Neuronal stem cell (in vitro differentiated cells): ENCODE data around the gene USP13.

ENCODE experiments used
- DNase-seq: peaks from one replicate; pipeline ENCODE4 v3.0.0-alpha.2; 2013; ENCODE audit warnings: low spot score
- H2AFZ ChIP-seq: one replicate; pipeline ENCODE4 v1.6.1; 2013; ENCODE audit warnings: mild to moderate bottlenecking, low read length, inconsistent platforms
- H2AK5ac ChIP-seq: 2 replicates; pipeline ENCODE4 v1.6.1; 2013; ENCODE audit warnings: low read depth, mild to moderate bottlenecking, inconsistent platforms, low read length, moderate library complexity, mixed read lengths
- H2BK120ac ChIP-seq: 2 replicates; pipeline ENCODE4 v1.6.1; 2013; ENCODE audit warnings: low read depth, mild to moderate bottlenecking, inconsistent platforms, low read length, moderate library complexity, mixed read lengths
- H2BK12ac ChIP-seq: one replicate; pipeline ENCODE4 v1.6.1; 2013; ENCODE audit warnings: low read length, inconsistent platforms
- H2BK15ac ChIP-seq: 2 replicates; pipeline ENCODE4 v1.6.1; 2013; ENCODE audit warnings: mild to moderate bottlenecking, low read length, inconsistent platforms, mixed read lengths
- H2BK5ac ChIP-seq: one replicate; pipeline ENCODE4 v1.6.1; 2013; ENCODE audit warnings: inconsistent platforms, mild to moderate bottlenecking, low read length, moderate library complexity
- H3K14ac ChIP-seq: one replicate; pipeline ENCODE4 v1.6.1; 2013; ENCODE audit warnings: low read length, inconsistent platforms
- H3K18ac ChIP-seq: 2 replicates; pipeline ENCODE4 v1.6.1; 2013; ENCODE audit warnings: low read length, inconsistent platforms
- H3K23ac ChIP-seq: 2 replicates; pipeline ENCODE4 v1.6.1; 2013; ENCODE audit warnings: low read depth, mild to moderate bottlenecking, mixed read lengths, low read length, inconsistent platforms; ENCODE audit not compliant: poor library complexity
- H3K27ac ChIP-seq: replicated peaks from 3 replicates; pipeline ENCODE4 v1.5.1; 2013; ENCODE audit warnings: low read length, inconsistent platforms
- H3K27me3 ChIP-seq, 3 experiments: 2 replicates each; pipeline ENCODE4 v1.6.1; 2013; ENCODE audit warnings: low read length in 3 of 3, mild to moderate bottlenecking in 2 of 3, inconsistent platforms in 1 of 3, low read depth in 1 of 3, mixed read lengths in 1 of 3, moderate library complexity in 1 of 3; ENCODE audit not compliant: control insufficient read depth in 3 of 3, insufficient read depth in 3 of 3
- H3K36me3 ChIP-seq, 2 donors: replicated peaks in 1 of 2; 2 replicates each; pipeline ENCODE4 v1.6.1; 2013; ENCODE audit warnings: low read length in 2 of 2; ENCODE audit not compliant: control insufficient read depth in 2 of 2, insufficient read depth in 2 of 2
- H3K4ac ChIP-seq: 2 replicates; pipeline ENCODE4 v1.6.1; 2013; ENCODE audit warnings: inconsistent platforms, mild to moderate bottlenecking, low read length, moderate library complexity
- H3K4me1 ChIP-seq, 2 donors: 1 replicate in 1 of 2; 2 replicates in 1 of 2; pipeline ENCODE4 v1.6.1; 2013; ENCODE audit warnings: low read length in 2 of 2, low read depth in 1 of 2; ENCODE audit not compliant: control insufficient read depth in 2 of 2, insufficient read depth in 1 of 2
- H3K4me2 ChIP-seq: one replicate; pipeline ENCODE4 v1.6.1; 2013; ENCODE audit warnings: mild to moderate bottlenecking, low read length, inconsistent platforms; ENCODE audit not compliant: insufficient read depth, poor library complexity, severe bottlenecking
- H3K4me3 ChIP-seq, 2 donors: 2 replicates each; pipeline ENCODE4 v1.5.1; 2013; ENCODE audit warnings: low read length in 2 of 2, mild to moderate bottlenecking in 2 of 2, inconsistent platforms in 1 of 2, moderate library complexity in 1 of 2
- H3K79me1 ChIP-seq: one replicate; pipeline ENCODE4 v1.6.1; 2013; ENCODE audit warnings: low read depth, mild to moderate bottlenecking, inconsistent platforms, low read length, moderate library complexity
- H3K9ac ChIP-seq: one replicate; pipeline ENCODE4 v1.6.1; 2013; ENCODE audit warnings: mild to moderate bottlenecking, low read depth, low read length, inconsistent platforms; ENCODE audit not compliant: poor library complexity
- H3K9me3 ChIP-seq, 2 donors: replicated peaks in 1 of 2; 2 replicates each; pipeline versions ENCODE3 to v1.6.1; 2013; ENCODE audit warnings: low read length in 2 of 2, mild to moderate bottlenecking in 2 of 2, inconsistent platforms in 1 of 2, low read depth in 1 of 2, mixed read lengths in 1 of 2, moderate library complexity in 1 of 2; ENCODE audit not compliant: control insufficient read depth in 2 of 2, insufficient read depth in 1 of 2
- H4K8ac ChIP-seq: one replicate; pipeline ENCODE4 v1.6.1; 2013; ENCODE audit warnings: low read depth, mild to moderate bottlenecking, inconsistent platforms, low read length, moderate library complexity
- H4K91ac ChIP-seq: one replicate; pipeline ENCODE4 v1.6.1; 2013; ENCODE audit warnings: low read length, low read depth, mild to moderate bottlenecking, inconsistent platforms; ENCODE audit not compliant: poor library complexity
- WGBS, 2 donors: extraction: QIAGEN DNeasy Blood & Tissue Kit; methylation state at CpG; one replicate each; pipeline ENCODE4 v1.1.7; 2013; ENCODE audit warnings: missing lambda C conversion rate in 2 of 2, mixed read lengths in 1 of 2; ENCODE audit not compliant: insufficient read length in 2 of 2, insufficient replicate concordance in 1 of 2; ENCODE audit errors: extremely low coverage in 2 of 2; 5-methylcytosine and 5-hydroxymethylcytosine counted together

The USP13 gene

DNA sequence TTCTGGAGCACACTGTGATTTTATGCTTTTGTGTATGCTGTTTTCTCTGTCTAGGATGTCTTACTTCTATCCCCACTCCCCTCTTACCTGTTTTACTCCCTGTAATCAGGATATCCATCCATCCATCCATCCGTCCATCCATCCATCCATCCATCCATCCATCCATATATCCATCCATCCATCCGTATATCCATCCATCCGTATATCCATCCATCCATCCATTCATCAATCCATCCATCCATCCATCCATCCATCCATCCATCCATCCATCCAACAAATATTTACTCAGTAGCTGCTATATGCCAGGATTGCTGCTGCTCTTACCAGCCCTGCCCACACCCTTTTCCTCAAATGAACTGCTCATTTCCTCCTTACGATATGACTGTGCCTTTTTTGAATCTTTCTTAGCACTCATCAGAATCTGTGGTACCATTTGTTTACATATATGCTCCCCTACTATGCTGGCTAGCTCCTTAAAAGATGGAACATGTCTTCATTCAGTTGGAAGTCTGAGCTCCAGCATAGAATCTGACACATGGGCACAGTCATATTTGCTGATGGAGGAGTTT, 35.2 kb downstream of the USP13 start:
- Histone ChIP-seq H2BK5ac (no peak overlapping the region), H3K4ac (no peak overlapping the region), H2AK5ac (no peak overlapping the region), H3K9ac (no peak overlapping the region), H3K4me1 (no peaks in the 10 kb centered on the region), H3K14ac (no peak overlapping the region), H2BK15ac (no peak overlapping the region), H3K79me1 (no peaks in the 10 kb centered on the region), H2BK120ac (no peak overlapping the region), H3K4me2 (no peak overlapping the region), H3K4me3 (no peak overlapping the region), H4K8ac (no peak overlapping the region), H3K27ac (no peak overlapping the region), H3K23ac (no peak overlapping the region), H3K36me3 (peaks cover 7 to 87% of the 10 kb centered on the region in 2 donors), H4K91ac (no peak overlapping the region), H3K18ac (no peak overlapping the region), H3K27me3 (no peaks in the 10 kb centered on the region), H3K9me3 (peaks cover 0 to 8% of the 10 kb centered on the region in 2 donors), H2AFZ (no peak overlapping the region), H2BK12ac (no peak overlapping the region)
- no peak for DNase-seq
- WGBS, 2 donors: 100% methylated on average over 1 to 3 of the region's 4 CpGs

DNA sequence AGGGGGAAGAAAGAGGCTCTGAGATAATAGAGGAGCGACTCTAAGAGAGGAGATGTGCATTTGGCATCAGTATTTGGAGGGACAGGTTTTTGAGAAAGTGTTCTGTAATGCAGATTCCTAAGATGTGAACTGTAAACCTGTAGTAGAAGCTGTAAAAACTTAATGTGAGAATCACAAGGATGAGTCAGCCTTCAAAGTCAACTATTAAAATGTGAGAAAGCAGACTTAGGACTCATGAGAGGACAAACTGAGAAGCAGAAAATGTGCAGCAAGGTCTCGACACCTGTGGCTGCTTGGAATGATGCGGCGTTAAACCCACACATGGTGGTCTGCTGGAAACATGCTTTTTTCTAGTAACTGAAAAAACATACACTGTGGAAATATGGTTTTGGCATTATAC, 36.0 kb downstream of the USP13 start:
- Histone ChIP-seq H3K27me3 (no peaks in the 10 kb centered on the region), H2AK5ac (no peak overlapping the region), H4K8ac (no peak overlapping the region), H2BK120ac (no peak overlapping the region), H2AFZ (no peak overlapping the region), H3K79me1 (no peaks in the 10 kb centered on the region), H3K36me3 (peaks cover 7 to 88% of the 10 kb centered on the region in 2 donors), H3K23ac (no peak overlapping the region), H3K9me3 (peaks cover 0 to 12% of the 10 kb centered on the region in 2 donors), H2BK15ac (no peak overlapping the region), H3K14ac (no peak overlapping the region), H2BK5ac (no peak overlapping the region), H3K4me3 (no peak overlapping the region), H3K4me1 (no peaks in the 10 kb centered on the region), H3K18ac (no peak overlapping the region), H4K91ac (no peak overlapping the region), H3K4ac (no peak overlapping the region), H3K9ac (no peak overlapping the region), H3K4me2 (no peak overlapping the region), H3K27ac (no peak overlapping the region), H2BK12ac (no peak overlapping the region)
- DNase-seq: no peak
- WGBS, 2 donors: no CpG with 5 or more reads among the region's 4 CpGs

DNA sequence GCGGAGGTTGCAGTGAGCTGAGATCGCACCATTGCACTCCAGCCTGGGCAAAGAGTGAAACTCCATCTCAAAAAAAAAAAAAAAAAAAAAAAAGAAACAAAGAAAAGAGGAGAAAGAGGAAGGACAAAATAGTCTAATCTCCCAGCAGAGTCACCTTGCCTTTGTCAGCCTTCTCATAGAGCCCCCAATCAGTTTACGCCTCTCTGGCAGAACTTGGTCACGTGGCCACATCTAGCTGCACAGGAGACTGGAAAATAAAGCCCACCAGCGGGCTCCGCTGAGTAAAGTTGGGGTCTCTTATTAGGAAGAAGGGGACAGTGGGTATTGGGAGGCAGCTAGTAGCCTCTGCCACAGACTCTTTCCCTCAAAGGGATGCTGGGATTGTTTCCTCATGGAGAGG, 41.9 kb downstream of the USP13 start:
- no peak overlapping the region for H2AFZ ChIP-seq
- H2BK12ac ChIP-seq: no peak overlapping the region
- no peaks in the 10 kb centered on the region for H3K4me1 ChIP-seq
- no CpG with 5 or more reads among the region's 6 CpGs for WGBS, 2 donors
- H3K9ac ChIP-seq: no peak overlapping the region
- peaks cover 2 to 48% of the 10 kb centered on the region in 2 donors for H3K36me3 ChIP-seq
- no peak overlapping the region for H4K91ac ChIP-seq
- no peak overlapping the region for H3K18ac ChIP-seq
- H4K8ac ChIP-seq: no peak overlapping the region
- no peak overlapping the region for H2BK5ac ChIP-seq
- H3K79me1 ChIP-seq: peaks cover 1% of the 10 kb centered on the region
- H3K4me2 ChIP-seq: no peak overlapping the region
- no peak overlapping the region for H2BK15ac ChIP-seq
- H2BK120ac ChIP-seq: no peak overlapping the region
- H3K4me3 ChIP-seq: no peak overlapping the region
- H3K9me3 ChIP-seq: peaks cover 0 to 7% of the 10 kb centered on the region in 2 donors
- no peak overlapping the region for H3K4ac ChIP-seq
- H2AK5ac ChIP-seq: no peak overlapping the region
- H3K27me3 ChIP-seq: no peaks in the 10 kb centered on the region
- no peak for DNase-seq
- no peak overlapping the region for H3K27ac ChIP-seq
- no peak overlapping the region for H3K23ac ChIP-seq
- no peak overlapping the region for H3K14ac ChIP-seq

DNA sequence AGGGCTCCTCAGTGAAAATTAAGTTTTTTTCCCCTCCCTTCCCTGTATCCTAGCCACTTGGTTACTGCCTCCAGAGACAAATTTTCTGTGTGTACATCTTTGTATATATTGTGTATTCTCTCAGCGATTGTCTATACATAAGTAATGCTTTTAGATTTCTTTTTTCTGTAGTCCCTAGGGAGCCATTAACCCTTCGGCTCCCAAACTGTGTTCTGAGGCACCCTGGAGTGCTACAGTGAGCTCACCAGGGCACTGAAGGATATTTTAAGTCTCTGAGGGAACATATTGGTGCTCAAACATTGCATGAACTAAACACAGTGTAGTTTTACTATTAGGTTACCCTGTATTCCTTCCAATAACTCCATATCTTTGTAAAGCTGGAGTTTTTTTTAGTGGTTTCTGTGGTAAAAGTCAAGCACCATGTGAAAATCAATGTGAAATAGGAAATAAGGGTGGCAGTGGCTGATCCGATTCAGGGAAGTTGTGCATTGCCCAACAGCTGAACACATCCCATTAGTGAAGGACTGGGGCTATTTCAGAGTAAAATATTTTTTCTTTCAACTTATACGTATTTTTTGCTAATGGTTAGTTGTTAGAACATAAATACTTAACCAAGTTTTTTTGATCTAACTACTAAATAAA, 43.0 kb downstream of the USP13 start:
- Histone ChIP-seq H3K9ac (no peak overlapping the region), H2BK5ac (no peak overlapping the region), H4K8ac (no peak overlapping the region), H3K23ac (no peak overlapping the region), H2BK12ac (no peak overlapping the region), H2BK120ac (no peak overlapping the region), H3K14ac (no peak overlapping the region), H3K27me3 (no peaks in the 10 kb centered on the region), H3K18ac (no peak overlapping the region), H2AFZ (no peak overlapping the region), H3K27ac (no peak overlapping the region), H3K36me3 (peaks cover 2 to 44% of the 10 kb centered on the region in 2 donors), H3K79me1 (peaks cover 1% of the 10 kb centered on the region), H3K9me3 (peaks cover 0 to 7% of the 10 kb centered on the region in 2 donors), H3K4me1 (peaks cover 0 to 2% of the 10 kb centered on the region in 2 donors), H3K4me3 (no peak overlapping the region), H2AK5ac (no peak overlapping the region), H4K91ac (no peak overlapping the region), H3K4me2 (no peak overlapping the region), H3K4ac (no peak overlapping the region), H2BK15ac (no peak overlapping the region)
- DNase-seq: no peak
- no CpG with 5 or more reads among the region's 4 CpGs for WGBS, 2 donors
